ENCODE data around the gene HJURP.

DNA sequence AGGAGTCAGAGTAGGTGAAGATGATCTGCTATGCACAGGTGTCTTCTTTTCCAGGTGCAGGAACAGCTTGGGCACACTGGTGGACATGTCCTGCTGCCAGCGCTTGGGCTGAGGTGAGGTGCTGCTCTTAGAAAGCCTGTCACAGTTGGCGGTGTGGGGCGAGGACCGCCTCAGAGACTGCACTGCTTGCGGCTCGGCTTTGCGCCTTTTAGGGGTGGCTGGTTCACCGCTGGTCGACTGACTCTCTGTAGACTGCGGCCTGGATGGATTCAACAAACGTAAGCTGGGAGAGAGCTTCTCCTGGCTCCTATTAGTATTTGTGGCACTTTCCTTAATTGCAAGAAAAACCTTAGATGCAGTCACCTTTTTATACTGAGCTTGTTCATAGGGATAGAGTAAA is 12.1 kb upstream of the HJURP start:
- TF ChIP-seq EZH2 (IDR thresholded peaks at IDR 0.05) (no peak), CTCF (IDR thresholded peaks at IDR 0.05) (no peak), EZH2phosphoT487 (IDR thresholded peaks at IDR 0.05) (no peak)

Measured in neural progenitor cell (in vitro differentiated cells).